GM13976 (cell line): Measurements from ENCODE around the gene THRAP3.

Experiments used
- DNase-seq: peaks from one replicate; pipeline ENCODE4 v3.0.0; 2012; ENCODE audit warnings: low spot score
- in situ Hi-C: fragments of 300-500 bp; cut with MboI; formaldehyde crosslinking; loops from one replicate; pipeline ENCODE4 v1.12.0; 2022; ENCODE audit warnings: low sequenced_read_pairs, mixed read lengths, inconsistent platforms; ENCODE audit not compliant: unreplicated experiment
- TF ChIP-seq, protein P1 (sequence below): IDR thresholded peaks from 2 replicates; pipeline ENCODE4 v1.5.1; 2012; ENCODE audit warnings: borderline replicate concordance, mild to moderate bottlenecking; ENCODE audit not compliant: insufficient read depth; ENCODE audit errors: extremely low read depth, missing control alignments, control extremely low read depth

Gene THRAP3

DNA sequence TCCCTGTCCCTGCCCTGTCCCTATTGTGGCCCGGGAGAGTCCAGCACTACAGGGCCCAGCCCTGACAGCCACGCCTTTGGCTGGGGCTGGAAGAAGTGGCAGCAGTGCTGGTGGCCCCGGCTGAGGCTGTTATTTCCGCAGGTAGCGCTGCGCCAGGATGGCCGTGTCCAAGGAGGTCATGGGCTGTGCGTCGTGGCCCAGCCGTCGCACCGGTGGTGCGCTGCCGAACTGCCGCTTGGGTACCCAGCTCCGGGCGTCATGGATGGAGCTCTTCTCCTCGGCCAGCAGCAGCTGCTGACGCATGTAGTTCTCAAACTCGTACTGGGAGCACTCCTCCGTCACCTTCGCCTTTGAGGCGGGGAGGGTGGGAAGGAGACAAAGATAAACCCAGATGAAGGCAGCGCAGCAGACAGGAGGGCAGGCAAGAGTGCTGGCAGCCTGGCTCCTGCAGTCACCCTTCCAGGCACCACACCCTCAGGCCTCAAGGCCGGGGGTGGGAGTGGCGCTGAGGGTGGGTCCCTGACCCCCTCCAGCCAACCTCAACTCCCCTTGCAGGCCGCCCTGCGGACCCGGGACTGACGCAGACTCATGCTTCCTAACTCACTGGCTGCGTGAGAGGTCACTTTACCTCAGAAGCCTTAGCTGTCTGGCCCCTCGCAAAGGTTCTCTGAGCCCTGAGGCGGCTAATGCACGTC, 117.5 kb downstream of the THRAP3 start:
- DNase-seq = no peak
- TF ChIP-seq, protein P1, sequence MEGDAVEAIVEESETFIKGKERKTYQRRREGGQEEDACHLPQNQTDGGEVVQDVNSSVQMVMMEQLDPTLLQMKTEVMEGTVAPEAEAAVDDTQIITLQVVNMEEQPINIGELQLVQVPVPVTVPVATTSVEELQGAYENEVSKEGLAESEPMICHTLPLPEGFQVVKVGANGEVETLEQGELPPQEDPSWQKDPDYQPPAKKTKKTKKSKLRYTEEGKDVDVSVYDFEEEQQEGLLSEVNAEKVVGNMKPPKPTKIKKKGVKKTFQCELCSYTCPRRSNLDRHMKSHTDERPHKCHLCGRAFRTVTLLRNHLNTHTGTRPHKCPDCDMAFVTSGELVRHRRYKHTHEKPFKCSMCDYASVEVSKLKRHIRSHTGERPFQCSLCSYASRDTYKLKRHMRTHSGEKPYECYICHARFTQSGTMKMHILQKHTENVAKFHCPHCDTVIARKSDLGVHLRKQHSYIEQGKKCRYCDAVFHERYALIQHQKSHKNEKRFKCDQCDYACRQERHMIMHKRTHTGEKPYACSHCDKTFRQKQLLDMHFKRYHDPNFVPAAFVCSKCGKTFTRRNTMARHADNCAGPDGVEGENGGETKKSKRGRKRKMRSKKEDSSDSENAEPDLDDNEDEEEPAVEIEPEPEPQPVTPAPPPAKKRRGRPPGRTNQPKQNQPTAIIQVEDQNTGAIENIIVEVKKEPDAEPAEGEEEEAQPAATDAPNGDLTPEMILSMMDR = no peak
- in situ Hi-C loops = no loop called here

DNA sequence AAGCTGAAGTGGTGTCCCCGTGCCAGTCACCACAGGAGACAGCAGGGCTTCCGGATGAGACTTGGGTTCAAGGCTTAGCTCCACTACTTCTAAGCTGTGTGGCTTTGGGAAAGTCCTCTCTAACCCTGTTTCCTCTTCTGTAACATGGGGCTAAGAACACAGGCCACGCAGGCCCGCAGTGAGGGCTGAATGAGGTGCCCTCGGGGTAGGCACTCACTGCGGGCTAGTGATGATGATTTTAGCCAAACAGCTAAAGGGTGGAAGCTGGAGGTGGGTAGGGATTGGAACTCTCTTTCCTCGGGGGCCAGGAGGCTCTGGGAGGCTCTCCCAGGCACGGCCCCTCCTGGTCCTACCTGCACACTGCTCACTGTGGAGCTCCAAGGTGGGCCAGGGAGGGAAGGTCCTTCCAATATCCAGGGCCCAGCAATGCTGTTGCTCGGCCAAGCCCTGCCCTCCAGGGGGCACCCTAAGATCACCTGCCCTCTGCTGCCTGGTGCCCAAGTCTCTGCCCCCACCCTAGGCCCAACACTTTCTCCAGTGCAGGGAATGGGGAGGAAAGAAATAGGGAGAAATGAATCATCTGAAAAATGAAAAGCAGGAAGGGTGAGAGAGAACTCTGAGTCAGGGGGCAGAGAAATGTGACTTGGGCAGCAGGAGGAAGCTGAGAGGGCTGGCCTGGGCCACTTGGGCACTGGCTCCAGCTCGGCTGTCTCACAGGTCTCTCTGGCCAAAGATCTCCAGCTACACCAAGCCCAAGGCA, 118.4 kb downstream of the THRAP3 start:
- in situ Hi-C loops = no loop called here
- DNase-seq = peak; percentile 77
- TF ChIP-seq, protein P1 = peak; percentile 72

DNA sequence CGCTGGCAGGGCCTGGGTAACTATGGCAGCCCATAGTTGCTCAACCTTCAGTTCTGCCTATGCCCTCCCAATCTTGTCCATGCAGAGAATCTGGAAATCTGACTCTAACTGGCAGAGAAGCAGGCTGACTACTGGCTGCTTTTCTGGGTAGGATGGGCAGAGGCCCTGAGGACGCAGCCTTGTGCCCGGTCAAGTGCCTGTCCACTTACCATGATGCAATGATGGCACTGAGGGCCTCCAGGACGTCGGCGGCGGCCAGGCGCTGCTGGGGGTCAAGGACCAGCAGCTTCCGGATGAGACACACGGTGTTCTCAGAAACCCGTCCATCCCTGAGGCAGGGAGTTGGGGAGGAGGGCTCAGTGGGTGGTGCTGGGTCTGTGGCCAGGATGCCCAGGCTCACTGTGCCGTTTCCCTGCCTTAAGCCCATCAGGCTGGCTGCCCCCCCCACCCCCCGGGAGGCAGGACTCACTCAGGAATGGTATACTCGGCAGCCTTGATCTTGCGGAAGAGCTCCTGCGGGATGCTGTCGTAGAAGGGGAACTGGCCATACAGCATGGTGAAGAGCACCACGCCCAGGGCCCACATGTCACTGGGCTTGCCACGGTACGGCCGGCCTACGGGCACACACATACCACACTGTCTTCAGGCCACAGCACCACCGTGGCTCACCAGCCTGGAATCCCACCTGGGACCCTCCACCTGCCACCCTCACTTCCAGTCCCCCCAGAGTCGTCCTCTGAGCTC, 119.6 kb downstream of the THRAP3 start:
- TF ChIP-seq, protein P1 = no peak
- no peak for DNase-seq
- in situ Hi-C loops = no loop called here

DNA sequence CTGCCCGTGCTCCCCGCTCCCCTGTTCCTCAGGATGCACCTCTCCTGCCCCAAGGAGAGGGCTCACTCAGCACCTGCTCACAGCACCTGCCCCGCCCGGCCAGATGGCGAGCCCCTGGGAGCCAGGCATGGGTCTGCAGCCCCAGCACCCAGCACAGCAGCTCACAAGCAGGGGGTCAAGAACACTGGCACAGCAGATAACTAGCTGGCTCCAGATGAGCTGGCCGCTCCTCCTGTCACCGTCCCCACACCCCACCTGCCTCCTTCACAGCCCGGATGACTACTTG, 120.1 kb downstream of the THRAP3 start:
- TF ChIP-seq, protein P1 = no peak
- in situ Hi-C loops = no loop called here
- no peak for DNase-seq

DNA sequence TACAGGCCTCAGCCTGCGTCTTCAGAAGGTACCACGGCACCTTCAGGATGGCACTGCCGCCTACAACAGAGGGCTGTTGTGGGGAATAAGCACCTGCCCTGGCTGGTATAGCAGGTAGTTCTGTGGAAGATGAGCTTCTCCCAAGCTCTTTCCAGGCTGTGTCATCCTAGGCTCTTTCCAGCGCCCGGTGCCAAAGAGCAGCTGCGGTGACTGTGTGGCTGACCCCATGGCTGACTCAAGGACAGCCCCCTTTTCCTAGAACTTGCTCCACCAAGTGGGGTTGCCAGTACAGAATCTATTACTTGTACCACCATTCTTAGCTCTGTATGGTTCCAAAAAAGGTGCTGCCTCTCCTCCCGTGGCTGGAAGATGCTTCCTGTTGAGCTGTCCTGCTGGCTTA, 121.1 kb downstream of the THRAP3 start:
- TF ChIP-seq, protein P1 = no peak
- in situ Hi-C loops = no loop called here
- DNase-seq = no peak

DNA sequence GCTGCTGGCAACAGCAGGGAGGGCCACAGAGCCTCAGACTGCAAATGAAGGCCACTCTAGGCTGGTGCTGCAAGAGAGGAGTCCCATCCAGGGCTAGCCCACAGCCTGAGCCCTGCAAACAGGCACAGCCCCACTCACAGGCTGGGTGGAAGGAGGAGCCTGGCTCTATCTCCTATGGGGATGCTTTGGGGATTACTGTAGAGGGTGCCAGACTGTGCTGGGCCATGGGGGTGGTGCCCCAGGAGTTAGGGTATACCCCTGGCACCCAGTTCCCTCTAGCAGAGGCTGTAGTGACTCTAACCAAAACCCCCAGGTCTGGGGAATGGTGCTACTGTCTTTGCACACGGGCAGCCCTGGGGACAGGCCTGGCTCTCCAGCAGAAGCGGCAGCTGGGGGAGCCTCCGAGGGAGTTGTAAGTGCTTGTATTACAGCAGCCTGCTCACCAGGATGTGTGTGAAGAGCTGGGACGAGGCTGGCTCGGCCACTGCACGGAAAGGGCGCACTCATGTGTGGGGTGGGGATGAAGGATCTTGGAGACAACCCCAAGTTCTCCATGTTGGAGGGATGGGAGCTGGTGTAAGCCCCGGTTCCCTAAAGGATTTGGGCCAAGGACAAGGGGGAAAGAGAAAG, 122.6 kb downstream of the THRAP3 start:
- in situ Hi-C loops = no loop called here
- TF ChIP-seq, protein P1 = no peak

More for the DNA sequence above, 122.6 kb downstream of the THRAP3 start:
- DNase-seq = no peak
